GM12878 (cell line): ENCODE results near the gene COA1. TPM values are rescaled to one million over a fixed set of nuclear protein-coding genes. Genes with fewer than 3 reads are reported as not detected.

Experiments used
- ATAC-seq: fragments of 200-7000 bp; cut with Tn5 transposase; 3 replicates; pipeline ENCODE4 v1.9.1; 2020; ENCODE audit warnings: mild to moderate bottlenecking, moderate library complexity
- BruUV-seq: library from RNA; stranded (reverse); fragments of 400-500 nt; replicated peaks from 2 replicates; lab custom pipeline; 2021; lab: Mats Ljungman, UMichigan
- CTCF ChIA-PET: fragments of 300-600 bp; sonication (Branson Sonifier 250); formaldehyde crosslinking; extraction: SDS; loops from one replicate; lab custom pipeline; 2021; ENCODE audit warnings: inconsistent platforms; lab: Yijun Ruan, JAX
- POLR2A ChIA-PET: fragments of 350-600 bp; formaldehyde crosslinking; extraction: SDS; loops from one replicate; lab custom pipeline; 2021; ENCODE audit warnings: inconsistent platforms; lab: Charles Lee
- RAD21 ChIA-PET: fragments of 300-600 bp; sonication (Branson Sonifier 250); formaldehyde crosslinking; loops from one replicate; lab custom pipeline; 2023; ENCODE audit warnings: antibody characterized with exemption; ENCODE audit not compliant: unreplicated experiment; lab: Charles Lee
- SMC1A ChIA-PET: fragments of 300-600 bp; sonication (Branson Sonifier 250); formaldehyde crosslinking; loops from one replicate; lab custom pipeline; 2023; ENCODE audit not compliant: unreplicated experiment, uncharacterized antibody; lab: Charles Lee
- DNase-seq: peaks from one replicate; pipeline ENCODE4 v3.0.0-alpha.2; 2011; ENCODE audit warnings: low read depth, low spot score
- FAIRE-seq: peaks from 3 replicates; lab custom pipeline; 2011; peaks lifted over from hg19 to GRCh38; lab: Jason Lieb, UNC
- H2AFZ ChIP-seq: 2 replicates; pipeline ENCODE4 v1.6.0; 2011; ENCODE audit warnings: low read depth, low read length, control low read depth; ENCODE audit not compliant: control insufficient read depth
- H3K27ac ChIP-seq: 2 replicates; pipeline ENCODE4 v1.5.1; 2011; ENCODE audit warnings: control low read depth; ENCODE audit not compliant: control insufficient read depth, insufficient read depth
- H3K27me3 ChIP-seq, 2 experiments: replicated peaks in 1 of 2; 2 replicates each; pipeline versions ENCODE4 v1.6.0 to v1.6.1; 2011; ENCODE audit warnings: low read length in 1 of 2; ENCODE audit not compliant: control insufficient read depth in 2 of 2, insufficient read depth in 2 of 2
- H3K36me3 ChIP-seq, 2 experiments: 2 replicates each; pipeline ENCODE4 v1.5.1; 2011; ENCODE audit warnings: low read length in 1 of 2; ENCODE audit not compliant: control insufficient read depth in 2 of 2, insufficient read depth in 2 of 2
- H3K4me1 ChIP-seq: 2 replicates; pipeline ENCODE4 v1.6.1; 2011; ENCODE audit warnings: mild to moderate bottlenecking, low read length, moderate library complexity, mixed read lengths; ENCODE audit not compliant: control insufficient read depth, insufficient read depth
- H3K4me2 ChIP-seq: 2 replicates; pipeline ENCODE4 v1.6.0; 2011; ENCODE audit warnings: control low read depth; ENCODE audit not compliant: control insufficient read depth, insufficient read depth
- H3K4me3 ChIP-seq: fragments of 200-600 bp; sonication (generic); 2 replicates; pipeline ENCODE4 v1.5.1; 2016
- H3K79me2 ChIP-seq: 2 replicates; pipeline ENCODE4 v1.6.0; 2011; ENCODE audit warnings: low read length; ENCODE audit not compliant: control insufficient read depth, insufficient read depth
- H3K9ac ChIP-seq: 2 replicates; pipeline ENCODE4 v1.8.0; 2011; ENCODE audit warnings: low read length, control low read depth, mixed read lengths; ENCODE audit not compliant: control insufficient read depth, insufficient read depth
- H3K9me3 ChIP-seq: replicated peaks from 3 replicates; pipeline ENCODE4 v1.5.1; 2011; ENCODE audit warnings: mild to moderate bottlenecking, low read length; ENCODE audit not compliant: control insufficient read depth, insufficient read depth
- H4K20me1 ChIP-seq: 2 replicates; pipeline ENCODE4 v1.6.0; 2011; ENCODE audit not compliant: control insufficient read depth, insufficient read depth
- CBX3 ChIP-seq: fragments of 200-600 bp; sonication (generic); IDR thresholded peaks from 2 replicates; pipeline ENCODE4 v1.6.1; 2016; ENCODE audit warnings: low read depth, borderline replicate concordance
- CUX1 ChIP-seq: IDR thresholded peaks from 2 replicates; pipeline ENCODE4 v1.6.1; 2012; ENCODE audit warnings: improper control_type of control experiment, low read depth, low read length; ENCODE audit not compliant: insufficient replicate concordance
- ESRRA ChIP-seq: IDR thresholded peaks from 2 replicates; pipeline ENCODE4 v1.6.1; 2012; ENCODE audit warnings: mild to moderate bottlenecking, low read length, improper control_type of control experiment
- HDAC6 ChIP-seq: fragments of 200-600 bp; sonication (generic); IDR thresholded peaks from one replicate; pipeline ENCODE4 v1.8.0; 2017; ENCODE audit warnings: antibody characterized with exemption; ENCODE audit not compliant: unreplicated experiment
- JUND ChIP-seq: IDR thresholded peaks from 2 replicates; pipeline ENCODE4 v1.6.1; 2012; ENCODE audit warnings: low read depth, mild to moderate bottlenecking, low read length, improper control_type of control experiment, moderate library complexity
- KAT2A ChIP-seq: conservative IDR thresholded peaks from 2 replicates; pipeline ENCODE4 v1.6.1; 2011; ENCODE audit warnings: low read depth, low read length; ENCODE audit not compliant: control insufficient read depth
- LARP7 ChIP-seq: fragments of 450-650 bp; IDR thresholded peaks from 2 replicates; pipeline ENCODE4 v1.6.1; 2017; ENCODE audit warnings: mild to moderate bottlenecking
- MTA2 ChIP-seq: fragments of 450-650 bp; IDR thresholded peaks from 2 replicates; pipeline ENCODE4 v1.6.1; 2016; ENCODE audit warnings: low read depth, mild to moderate bottlenecking, moderate library complexity
- NFYA ChIP-seq: IDR thresholded peaks from 2 replicates; pipeline ENCODE4 v1.6.1; 2011; ENCODE audit warnings: low read depth, mild to moderate bottlenecking, low read length, improper control_type of control experiment, borderline replicate concordance
- NR2C1 ChIP-seq: fragments of 450-650 bp; IDR thresholded peaks from 2 replicates; pipeline ENCODE4 v1.6.1; 2017; ENCODE audit warnings: antibody characterized with exemption, mild to moderate bottlenecking, moderate library complexity
- POLR2A ChIP-seq: IDR thresholded peaks from 2 replicates; pipeline ENCODE4 v1.6.1; 2011; ENCODE audit warnings: low read depth, mild to moderate bottlenecking, low read length
- POLR2AphosphoS2 ChIP-seq: IDR thresholded peaks from 2 replicates; pipeline ENCODE4 v1.6.1; 2011; ENCODE audit warnings: low read depth, mild to moderate bottlenecking, low read length, improper control_type of control experiment, moderate library complexity
- RAD21 ChIP-seq: IDR thresholded peaks from 2 replicates; pipeline ENCODE4 v1.6.1; 2011; ENCODE audit warnings: mild to moderate bottlenecking, low read depth, low read length, moderate library complexity; ENCODE audit not compliant: insufficient read depth
- RELA ChIP-seq: fragments of 450-650 bp; IDR thresholded peaks from 2 replicates; pipeline ENCODE4 v1.8.0; 2014; ENCODE audit warnings: borderline replicate concordance; ENCODE audit not compliant: partially characterized antibody
- SMARCA5 ChIP-seq: fragments of 450-650 bp; IDR thresholded peaks from 2 replicates; pipeline ENCODE4 v1.6.1; 2017; ENCODE audit warnings: mild to moderate bottlenecking
- SMC3 ChIP-seq: IDR thresholded peaks from 2 replicates; pipeline ENCODE4 v1.6.1; 2011; ENCODE audit warnings: low read length, improper control_type of control experiment, borderline replicate concordance
- SRF ChIP-seq, 2 experiments: IDR thresholded peaks; 2 replicates each; pipeline ENCODE4 v1.6.1; 2011; ENCODE audit warnings: low read depth in 2 of 2, low read length in 2 of 2, mild to moderate bottlenecking in 1 of 2, moderate library complexity in 1 of 2
- TAF1 ChIP-seq: IDR thresholded peaks from 2 replicates; pipeline ENCODE4 v1.6.1; 2011; ENCODE audit warnings: mild to moderate bottlenecking, low read depth, low read length, borderline replicate concordance
- YBX1 ChIP-seq: fragments of 450-650 bp; IDR thresholded peaks from 2 replicates; pipeline ENCODE4 v1.6.1; 2016; ENCODE audit warnings: antibody characterized with exemption
- ZBED1 ChIP-seq: IDR thresholded peaks from 2 replicates; pipeline ENCODE4 v1.6.1; 2016; ENCODE audit warnings: borderline replicate concordance
- WGBS: methylation state at CpG from one replicate; pipeline ENCODE4 v1.1.6; 2016; ENCODE audit warnings: low lambda C conversion rate; ENCODE audit not compliant: insufficient replicate concordance, insufficient coverage; ENCODE audit errors: missing lambda C conversion rate; 5-methylcytosine and 5-hydroxymethylcytosine counted together
- in situ Hi-C: fragments of 300-500 bp; cut with MboI; formaldehyde crosslinking; loops from 9 replicates; pipeline ENCODE4 v1.14.3; 2018; ENCODE audit warnings: mixed read lengths
- intact Hi-C: fragments of 100-400 bp; cut with micrococcal nuclease; formaldehyde crosslinking; loops from one replicate; pipeline ENCODE4 v1.14.2; 2022; ENCODE audit not compliant: unreplicated experiment
- polyA plus RNA-seq, 11 experiments: library from polyadenylated mRNA; depleted of rRNA in 4 of 11; unstranded in 6 of 11; stranded (reverse) in 5 of 11; fragments of >200 nt; fragmentation: Nextera tagmentation in 4 of 11; fragmentation: Illumina TruSeq in 1 of 11; extraction: Ambion mirVana in 4 of 11; extraction: Trizol in 1 of 11; gene quantifications; 1 replicate in 1 of 11; 2 replicates in 10 of 11; pipeline versions ENCODE4 v1.2.1 to v1.2.3, GENCODE V29; 2011 to 2016; ENCODE audit warnings: inconsistent platforms in 2 of 11, missing spikeins in 2 of 11, low read depth in 1 of 11
- total RNA-seq, 4 experiments: library from RNA; depleted of rRNA in 3 of 4; stranded (reverse); fragments of >200 nt in 3 of 4; fragmentation: Illumina TruSeq in 1 of 4; extraction: Trizol in 1 of 4; gene quantifications; 2 replicates each; pipeline versions ENCODE4 v1.2.1 to v1.2.3, GENCODE V29; 2013 to 2021

COA1 gene
- total and polyA plus RNA-seq, 10 of the 15 experiments (the other 5 are each of a cell fraction or from before 2014, with no cell fraction given): 83.1 to 258 (median 111) TPM

DNA sequence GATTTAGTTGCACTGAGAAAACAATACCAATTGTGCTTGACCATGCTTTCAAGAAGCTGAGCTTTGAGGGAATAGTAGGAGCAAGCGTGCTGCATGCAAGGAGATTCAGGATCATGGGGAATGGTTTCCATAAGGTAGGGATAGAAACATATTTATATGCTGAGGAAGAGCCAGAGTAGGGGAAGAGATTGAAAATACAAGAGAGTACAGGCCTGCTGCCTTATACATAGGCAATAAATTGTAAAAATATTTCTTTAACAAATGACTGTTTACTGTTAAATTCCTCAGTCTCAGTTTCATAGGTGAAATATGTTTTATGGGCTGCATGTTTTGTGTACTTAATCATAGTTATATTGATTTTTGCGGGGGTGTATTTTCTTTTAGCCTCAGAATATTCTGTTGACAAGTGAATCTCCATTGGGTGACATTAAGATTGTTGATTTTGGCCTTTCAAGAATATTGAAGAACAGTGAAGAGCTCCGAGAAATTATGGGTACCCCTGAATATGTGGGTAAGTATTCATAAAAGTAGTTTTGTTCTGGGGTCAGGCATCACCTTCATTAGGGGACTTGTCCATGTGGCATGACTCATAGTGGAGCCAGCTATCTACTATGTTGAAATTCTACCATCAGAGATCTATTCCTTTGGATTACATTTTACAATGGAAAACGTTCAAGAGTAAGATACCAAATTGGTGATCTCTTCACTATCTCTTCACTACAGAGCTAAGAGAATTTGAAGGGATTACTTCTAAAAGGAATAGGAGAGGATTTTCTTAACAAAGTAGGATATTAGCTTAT, 109.9 kb downstream of the COA1 start:
- Histone ChIP-seq H3K9ac (no peak overlapping the region), H3K36me3 (peaks cover 11 to 69% of the 10 kb centered on the region in 2 experiments), H3K27me3 (no peaks in the 10 kb centered on the region), H4K20me1 (peaks cover 6% of the 10 kb centered on the region), H3K4me3 (no peak overlapping the region), H2AFZ (no peak overlapping the region), H3K4me2 (no peak overlapping the region), H3K27ac (no peak overlapping the region), H3K4me1 (peaks cover 17% of the 10 kb centered on the region), H3K79me2 (peaks cover 62% of the 10 kb centered on the region), H3K9me3 (no peaks in the 10 kb centered on the region)
- ChIA-PET SMC1A (interaction anchor here (0.5 to 3.9 kb wide), 14 partner anchors 8 to 236 kb away, joined by 3 to 19 read pairs (median 4); partner anchors contain the start of gene STK17A), RAD21 (interaction anchor here (1.3 to 4.3 kb wide), 6 partner anchors 26 to 79 kb away, joined by 4 to 27 read pairs (median 16); partner anchors contain the start of gene STK17A), CTCF (interaction anchor here (0.8 to 4.0 kb wide), 10 partner anchors 13 to 219 kb away, joined by 3 to 15 read pairs (median 3); partner anchors contain the start of gene STK17A), POLR2A (interaction anchor here (0.6 to 1.7 kb wide), 5 partner anchors 14 to 37 kb away, joined by 3 to 6 read pairs (median 4); partner anchors contain the start of gene STK17A)
- intact Hi-C loops (no loop called here), in situ Hi-C loops (no loop called here)
- no peak for FAIRE-seq
- ATAC-seq: no peak
- no TSS peak for BruUV-seq
- 79% methylated on average over 4 of the region's 4 CpGs for WGBS
- no peak for TF ChIP-seq ESRRA
- TF ChIP-seq LARP7: no peak
- TF ChIP-seq YBX1: no peak
- no peak for TF ChIP-seq HDAC6
- no peak for TF ChIP-seq RELA
- TF ChIP-seq MTA2: no peak
- TF ChIP-seq NR2C1: no peak
- TF ChIP-seq TAF1: no peak
- TF ChIP-seq JUND: no peak
- no peak for TF ChIP-seq POLR2AphosphoS2
- TF ChIP-seq SMC3: no peak
- no peak for TF ChIP-seq SRF (IDR thresholded peaks at IDR 0.05; ENCODE audit: low read depth in 2 of 2, low read length in 2 of 2)
- no peak for TF ChIP-seq POLR2A
- no peak for TF ChIP-seq CBX3
- no peak for TF ChIP-seq KAT2A
- TF ChIP-seq ZBED1: no peak
- no peak for TF ChIP-seq NFYA
- TF ChIP-seq RAD21: no peak
- no peak for TF ChIP-seq SMARCA5
- no peak for TF ChIP-seq CUX1
- DNase-seq: no peak
